ENCODE data around the gene WDR82.

Gene WDR82

GRCh38 chr3:52256159-52256558 lies 22.3 kb downstream of the WDR82 start:
- TF ChIP-seq CTCF (IDR thresholded peaks at IDR 0.05; ENCODE audit: insufficient read depth, low read depth, low read length, missing control alignments): no peak
- no peak for DNase-seq (ENCODE audit: low read depth)
- H3K4me3 ChIP-seq (ENCODE audit: low read depth, low read length): no peak overlapping the region

GRCh38 chr3:52254608-52255007 lies 23.8 kb downstream of the WDR82 start:
- H3K4me3 ChIP-seq (ENCODE audit: low read depth, low read length): no peak overlapping the region
- no peak for DNase-seq (ENCODE audit: low read depth)
- TF ChIP-seq CTCF (IDR thresholded peaks at IDR 0.05; ENCODE audit: insufficient read depth, low read depth, low read length, missing control alignments): no peak

DNA sequence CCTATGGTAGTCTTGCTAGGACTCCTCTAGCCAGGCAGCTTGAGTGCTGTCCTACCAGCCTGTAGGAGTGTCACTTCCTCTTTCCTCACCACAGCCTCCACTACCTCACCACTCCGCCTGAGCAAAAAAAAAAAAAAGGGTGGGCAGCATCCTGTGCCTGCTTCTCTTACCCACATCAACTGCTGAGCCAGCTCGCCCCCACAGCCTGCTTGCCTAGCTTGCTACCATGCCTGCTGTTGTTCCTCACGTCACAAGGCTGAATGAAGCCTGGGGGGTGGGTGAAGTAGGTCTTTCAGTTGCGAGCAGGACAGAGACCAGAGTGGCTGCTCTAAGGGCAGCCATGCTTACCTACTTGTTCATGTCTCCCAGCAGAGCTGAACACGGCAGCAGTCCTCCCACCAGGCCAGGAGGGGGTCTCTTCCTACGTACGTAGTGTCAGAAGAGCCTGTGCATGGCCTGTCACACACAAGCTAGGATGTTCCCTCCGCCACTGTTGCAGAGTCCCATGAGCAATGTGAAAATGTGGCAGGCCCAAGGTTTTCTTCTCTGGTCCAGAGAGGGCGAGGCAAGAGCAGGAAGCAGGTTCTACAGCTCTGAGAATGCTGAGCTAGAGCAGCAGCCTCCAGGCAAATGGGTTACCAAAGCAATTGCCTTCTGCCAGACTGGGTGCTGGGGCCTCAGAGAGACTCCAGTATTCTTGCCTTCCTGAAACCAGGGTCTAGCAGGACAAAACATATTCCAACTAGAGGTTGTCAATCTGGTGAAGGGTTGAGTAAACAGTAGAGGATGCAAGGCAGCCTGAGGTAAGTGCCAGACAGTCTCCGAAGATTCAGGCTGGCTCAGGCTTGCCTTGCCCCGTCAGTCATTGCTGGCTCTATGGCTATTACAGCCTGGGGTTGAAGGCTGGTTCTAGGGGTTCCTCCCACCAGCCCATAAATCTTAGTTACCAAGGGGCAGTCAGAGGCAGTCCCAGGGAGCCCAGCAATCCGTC lies 24.8 kb downstream of the WDR82 start:
- TF ChIP-seq CTCF (IDR thresholded peaks at IDR 0.05; ENCODE audit: insufficient read depth, low read depth, low read length, missing control alignments): no peak
- DNase-seq (ENCODE audit: low read depth): peak; percentile 92
- H3K4me3 ChIP-seq (ENCODE audit: low read depth, low read length): no peak overlapping the region

DNA sequence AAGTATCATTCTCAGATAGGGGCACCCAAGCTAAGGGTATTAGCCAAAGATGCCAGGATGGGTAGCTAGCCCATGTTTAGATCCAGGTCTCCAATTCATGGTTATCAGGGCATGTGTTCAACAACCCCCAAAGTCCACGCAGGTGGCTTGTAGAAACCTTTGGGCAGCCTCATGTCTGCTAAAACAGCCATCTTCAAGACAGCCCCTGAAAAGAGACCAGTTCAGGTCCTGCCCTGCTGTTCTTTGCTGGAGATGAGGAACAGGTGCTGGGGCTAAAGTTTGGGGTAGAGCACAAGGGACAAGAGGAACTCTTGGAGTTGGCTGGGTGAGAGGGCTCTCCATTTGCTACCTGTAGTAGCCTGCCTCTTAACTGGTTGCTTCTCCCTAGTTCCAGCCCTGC lies 28.3 kb downstream of the WDR82 start:
- no peak for TF ChIP-seq CTCF (IDR thresholded peaks at IDR 0.05; ENCODE audit: insufficient read depth, low read depth, low read length, missing control alignments)
- no peak for DNase-seq (ENCODE audit: low read depth)
- H3K4me3 ChIP-seq (ENCODE audit: low read depth, low read length): no peak overlapping the region

DNA sequence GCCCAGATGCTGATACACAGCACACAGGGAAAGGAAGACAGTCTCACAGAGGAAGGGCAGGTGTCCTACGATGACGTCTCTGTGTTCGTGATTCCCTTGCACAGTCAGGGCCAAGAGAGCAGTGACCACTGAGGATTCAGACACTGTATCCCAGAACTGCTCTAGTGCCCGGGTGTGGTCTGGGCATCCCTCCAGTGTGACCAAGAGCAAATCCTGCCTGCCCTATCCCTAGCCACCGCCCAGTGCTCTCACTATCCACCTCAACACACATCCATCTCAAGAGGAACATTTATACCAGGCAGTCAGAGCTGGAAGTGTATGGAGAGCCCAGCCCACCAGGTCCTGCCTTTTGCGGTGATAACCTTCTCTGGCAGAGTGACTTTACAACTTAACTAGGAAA lies 28.8 kb downstream of the WDR82 start:
- no peak overlapping the region for H3K4me3 ChIP-seq (ENCODE audit: low read depth, low read length)
- no peak for DNase-seq (ENCODE audit: low read depth)
- no peak for TF ChIP-seq CTCF (IDR thresholded peaks at IDR 0.05; ENCODE audit: insufficient read depth, low read depth, low read length, missing control alignments)

DNA sequence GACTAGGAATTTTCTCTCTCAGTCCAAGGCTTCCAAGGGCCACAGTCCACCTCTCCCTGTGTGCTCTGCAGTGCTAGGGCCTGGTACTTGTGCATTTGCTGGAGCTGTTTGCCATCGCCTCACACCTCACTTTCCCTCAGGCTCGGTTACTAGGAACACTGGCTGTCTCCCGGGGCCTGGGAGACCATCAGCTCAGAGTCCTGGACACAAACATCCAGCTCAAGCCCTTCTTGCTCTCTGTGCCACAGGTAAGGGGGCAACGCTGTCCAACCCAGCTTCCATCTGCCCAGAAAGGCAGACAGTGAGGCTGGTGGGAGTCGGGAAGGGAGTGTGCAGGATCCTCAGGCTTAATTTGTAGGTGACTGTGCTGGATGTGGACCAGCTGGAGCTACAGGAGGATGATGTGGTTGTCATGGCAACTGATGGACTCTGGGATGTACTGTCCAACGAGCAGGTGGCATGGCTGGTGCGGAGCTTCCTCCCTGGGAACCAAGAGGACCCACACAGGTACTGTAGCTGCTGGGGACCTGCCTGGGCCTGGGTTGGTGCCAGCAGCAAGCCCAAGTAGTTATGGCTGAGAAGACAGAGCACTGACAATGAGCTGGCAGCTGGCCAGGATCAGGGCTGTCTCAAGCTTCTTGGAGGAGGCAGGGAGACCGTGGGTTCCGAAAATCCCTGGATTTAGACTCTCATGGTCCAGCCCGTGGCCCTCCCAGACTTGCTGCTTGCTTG lies 29.5 kb downstream of the WDR82 start:
- H3K4me3 ChIP-seq (ENCODE audit: low read depth, low read length): no peak overlapping the region
- no peak for DNase-seq (ENCODE audit: low read depth)
- TF ChIP-seq CTCF (IDR thresholded peaks at IDR 0.05; ENCODE audit: insufficient read depth, low read depth, low read length, missing control alignments): no peak

Data from GM12865 (cell line).